Activated CD4-positive, alpha-beta T cell treated with anti-CD3 and anti-CD28 coated beads for 1 hour (primary cell): ENCODE data around the gene FLT4.

Experiments
- DNase-seq: peaks from one replicate; pipeline ENCODE4 v3.0.0-alpha.2; 2020

Gene FLT4

GRCh38 chr5:180640861-180641565 is 8.4 kb downstream of the FLT4 start:
- no peak for DNase-seq

GRCh38 chr5:180640611-180640860 is 8.9 kb downstream of the FLT4 start:
- DNase-seq, result no peak

GRCh38 chr5:180639741-180640610 is 9.4 kb downstream of the FLT4 start:
- no peak for DNase-seq

GRCh38 chr5:180639287-180639686 is 10.1 kb downstream of the FLT4 start:
- DNase-seq, result no peak

GRCh38 chr5:180637962-180638680 is 11.3 kb downstream of the FLT4 start:
- DNase-seq, result no peak

GRCh38 chr5:180636403-180637075 is 12.9 kb downstream of the FLT4 start:
- DNase-seq, result no peak

GRCh38 chr5:180636016-180636402 is 13.4 kb downstream of the FLT4 start:
- no peak for DNase-seq

- DNase-seq, result no peak
These were observed 15.9 kb downstream of the FLT4 start for GRCh38 chr5:180633283-180634177.

- no peak for DNase-seq
These were observed 16.6 kb downstream of the FLT4 start for GRCh38 chr5:180632768-180633167.

GRCh38 chr5:180631549-180632383 is 17.6 kb downstream of the FLT4 start:
- DNase-seq, result no peak

- DNase-seq, result no peak
These were observed 19.0 kb downstream of the FLT4 start for GRCh38 chr5:180630426-180630825.

GRCh38 chr5:180629831-180630382 is 19.5 kb downstream of the FLT4 start:
- DNase-seq, result no peak

GRCh38 chr5:180628827-180629750 is 20.3 kb downstream of the FLT4 start:
- no peak for DNase-seq

GRCh38 chr5:180628211-180628610 is 21.2 kb downstream of the FLT4 start:
- DNase-seq, result no peak

- no peak for DNase-seq
These were observed 21.8 kb downstream of the FLT4 start for GRCh38 chr5:180627386-180628120.

- no peak for DNase-seq
These were observed 22.6 kb downstream of the FLT4 start for GRCh38 chr5:180626661-180627385.

- no peak for DNase-seq
These were observed 23.4 kb downstream of the FLT4 start for GRCh38 chr5:180625791-180626660.
